ENCODE measurements around the gene PLEK2.
A peak's percentile ranks its signal among the peaks of the same experiment; 100 is the strongest.
"Not testable (repeated sequence)": the region's sequence is repeated elsewhere in the genome, so short reads cannot be mapped to it uniquely, and the experiment has no call there.

Gene PLEK2

DNA sequence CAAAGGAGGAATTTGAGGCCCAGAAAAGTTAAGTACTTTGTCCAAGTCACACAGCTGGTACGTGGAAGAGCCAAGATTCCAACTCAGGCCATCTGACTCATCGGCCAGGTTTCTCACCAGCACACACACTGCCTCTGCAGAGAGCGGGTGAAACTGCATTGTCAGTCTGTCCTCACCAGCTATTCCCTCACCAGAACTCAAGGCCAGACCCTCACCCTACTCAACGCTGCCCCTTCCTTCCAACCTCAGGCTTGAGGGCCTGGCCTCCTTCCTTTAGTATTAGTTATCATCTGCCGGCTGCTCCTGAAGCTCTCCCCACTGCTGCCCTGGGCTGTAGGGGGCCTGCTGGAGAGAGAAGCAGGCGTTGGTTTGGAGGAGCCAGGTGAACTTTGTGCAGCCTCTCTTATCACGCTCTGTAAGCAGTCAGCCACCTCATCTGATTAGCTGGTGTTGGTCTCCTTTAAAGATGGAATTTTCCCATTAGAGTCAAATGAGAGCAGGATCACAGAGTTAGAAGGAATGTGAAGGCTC is 16.6 kb upstream of the PLEK2 start:
- DNase-seq: no peak

DNA sequence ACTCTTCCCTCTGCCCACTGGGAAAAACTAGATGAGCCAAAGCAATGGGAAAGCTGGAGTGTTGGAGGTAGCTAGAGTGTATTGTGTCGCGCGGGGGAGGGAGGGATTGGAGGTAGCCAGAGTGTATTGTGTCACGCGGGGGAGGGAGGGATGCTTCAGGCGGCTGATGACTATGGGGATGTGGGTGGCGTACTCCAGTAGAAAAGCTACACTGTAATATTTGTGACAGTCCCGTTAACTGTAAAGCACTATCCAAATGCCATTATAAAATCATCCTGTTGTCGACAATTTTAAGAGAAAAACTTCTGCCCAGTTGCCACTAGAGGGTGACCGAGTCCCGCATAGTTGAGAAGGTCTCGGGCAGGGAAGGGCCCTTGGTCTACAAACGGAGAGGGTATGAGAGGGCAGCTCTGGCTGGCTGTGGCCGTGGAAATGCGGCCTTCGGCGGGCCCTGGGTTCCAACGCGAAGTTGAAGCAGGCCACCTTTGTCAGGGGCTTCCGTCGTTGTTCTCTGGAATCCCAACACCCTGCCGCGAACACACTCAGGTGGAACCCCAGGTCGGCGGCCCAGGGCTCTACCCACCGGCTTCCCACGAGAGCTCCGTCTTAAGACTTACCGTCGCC is 15.1 kb upstream of the PLEK2 start:
- peak; percentile 65 to 75 for DNase-seq

DNA sequence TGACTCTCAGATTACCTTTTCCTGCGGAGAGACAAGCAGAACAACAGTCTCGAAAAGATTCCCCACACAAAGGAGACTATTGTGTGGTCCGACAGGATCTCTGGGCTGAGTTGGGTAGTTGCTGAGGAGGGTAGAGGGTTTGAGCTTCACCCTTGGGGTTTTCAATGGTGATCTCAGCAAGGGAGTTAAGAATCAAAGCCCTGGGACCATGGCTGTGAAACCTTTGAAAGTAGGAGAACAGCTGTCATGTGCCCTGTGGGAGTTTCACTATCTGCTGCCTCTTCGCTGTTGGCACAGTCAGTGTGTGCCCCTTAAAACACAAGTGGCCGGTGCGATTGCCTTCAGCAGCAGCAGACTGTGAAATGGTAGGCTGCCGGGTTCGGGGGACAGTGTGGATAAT is 14.2 kb upstream of the PLEK2 start:
- DNase-seq: no peak

DNA sequence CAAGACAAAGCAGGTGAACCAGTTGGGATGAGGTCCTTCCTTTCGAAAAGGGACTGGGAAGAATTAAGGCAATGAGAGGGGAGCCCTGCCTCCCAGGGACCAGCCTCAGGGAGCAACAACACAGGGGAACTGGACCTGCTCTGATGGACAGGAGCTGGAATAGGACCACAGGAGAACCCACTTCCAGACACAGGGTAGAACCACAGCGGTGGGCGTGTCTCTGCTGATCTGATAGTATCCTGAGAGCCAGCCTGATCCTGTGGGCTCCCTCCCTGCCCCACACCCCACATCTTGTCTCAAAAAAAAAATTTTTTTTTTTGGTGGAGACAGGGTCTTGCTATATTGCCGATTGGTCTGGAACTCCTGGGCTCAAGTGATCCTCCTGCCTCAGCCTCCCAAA is 13.6 kb upstream of the PLEK2 start:
- DNase-seq: no peak

DNA sequence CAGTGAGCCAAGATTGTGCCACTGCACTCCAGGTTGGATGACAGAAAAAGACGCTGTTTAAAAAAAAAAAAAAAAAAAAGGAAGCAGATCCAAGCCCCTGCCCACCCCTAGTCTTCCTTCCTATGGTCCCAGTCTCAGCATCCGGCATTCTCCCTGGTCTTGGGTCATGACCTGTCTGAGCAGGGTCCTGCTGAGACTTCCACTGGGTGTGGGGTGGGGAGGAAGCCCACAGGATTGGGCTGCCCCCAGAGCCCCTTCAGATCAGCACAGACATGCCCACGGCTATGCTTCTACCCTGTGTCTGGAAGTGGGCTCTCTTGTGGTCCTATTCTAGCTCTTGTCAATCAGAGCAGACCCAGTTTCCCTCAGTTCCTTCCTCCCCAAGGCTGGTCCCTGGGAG is 12.6 kb upstream of the PLEK2 start:
- DNase-seq: no peak

DNA sequence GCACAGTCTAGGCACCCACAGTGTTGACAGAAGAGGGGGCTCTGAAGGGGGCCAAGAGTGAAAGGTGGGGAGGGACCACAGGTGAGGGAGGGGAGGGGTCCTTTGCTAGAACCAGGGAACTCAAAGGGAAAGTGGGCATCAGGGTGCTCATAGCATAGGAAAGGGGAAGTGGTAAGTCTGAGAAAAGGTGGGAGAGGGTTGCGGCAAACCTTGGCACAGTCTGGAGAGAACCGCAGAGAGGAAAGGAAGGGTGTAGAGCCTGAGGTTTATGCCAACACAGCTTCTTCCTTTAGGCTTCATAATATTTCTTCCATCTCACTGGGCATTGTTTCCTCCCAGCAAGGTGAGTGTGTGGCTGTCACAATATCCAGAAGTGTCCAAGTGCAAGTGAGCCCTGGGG is 11.5 kb upstream of the PLEK2 start:
- no peak for DNase-seq

DNA sequence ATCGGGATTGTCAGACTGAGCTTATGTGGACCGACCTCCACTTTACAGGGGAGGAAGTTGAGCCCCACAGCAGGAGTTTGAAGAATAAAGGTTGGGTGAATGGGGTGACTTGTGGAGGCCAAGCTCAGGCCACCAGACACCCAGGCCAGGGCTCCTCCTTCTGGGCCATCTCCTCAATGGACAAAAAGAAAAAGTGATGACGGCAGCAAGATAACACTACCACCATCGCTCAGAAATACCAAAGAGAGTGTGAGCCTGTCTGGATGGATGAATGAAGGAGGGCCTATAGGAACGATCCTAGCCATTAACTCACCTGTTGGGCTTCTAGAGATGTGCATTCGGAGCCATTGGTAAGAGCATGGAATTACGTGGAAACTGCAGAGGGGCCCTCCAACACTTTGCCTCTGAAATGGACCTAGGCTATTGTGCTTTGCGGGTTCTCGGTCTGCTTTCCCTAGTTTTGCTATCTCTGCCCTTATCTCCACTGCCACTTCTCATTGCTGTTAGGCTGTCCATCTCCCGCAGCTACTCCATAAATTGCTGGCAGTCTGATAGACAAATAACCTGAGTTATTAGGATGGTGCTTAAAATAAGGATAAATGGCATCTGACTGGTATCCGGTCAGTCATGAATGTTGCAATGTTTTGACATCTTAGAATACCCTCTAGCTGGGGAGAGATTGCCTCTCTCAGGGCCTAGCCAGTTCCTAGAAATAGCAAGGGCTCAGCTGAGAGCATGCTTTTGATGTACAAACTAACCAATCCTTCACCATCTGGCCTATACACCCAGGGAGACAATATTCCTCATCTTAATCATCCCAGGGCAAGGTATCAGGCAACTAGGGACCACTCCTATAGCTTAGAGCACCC is 9.6 kb upstream of the PLEK2 start:
- DNase-seq: no peak

DNA sequence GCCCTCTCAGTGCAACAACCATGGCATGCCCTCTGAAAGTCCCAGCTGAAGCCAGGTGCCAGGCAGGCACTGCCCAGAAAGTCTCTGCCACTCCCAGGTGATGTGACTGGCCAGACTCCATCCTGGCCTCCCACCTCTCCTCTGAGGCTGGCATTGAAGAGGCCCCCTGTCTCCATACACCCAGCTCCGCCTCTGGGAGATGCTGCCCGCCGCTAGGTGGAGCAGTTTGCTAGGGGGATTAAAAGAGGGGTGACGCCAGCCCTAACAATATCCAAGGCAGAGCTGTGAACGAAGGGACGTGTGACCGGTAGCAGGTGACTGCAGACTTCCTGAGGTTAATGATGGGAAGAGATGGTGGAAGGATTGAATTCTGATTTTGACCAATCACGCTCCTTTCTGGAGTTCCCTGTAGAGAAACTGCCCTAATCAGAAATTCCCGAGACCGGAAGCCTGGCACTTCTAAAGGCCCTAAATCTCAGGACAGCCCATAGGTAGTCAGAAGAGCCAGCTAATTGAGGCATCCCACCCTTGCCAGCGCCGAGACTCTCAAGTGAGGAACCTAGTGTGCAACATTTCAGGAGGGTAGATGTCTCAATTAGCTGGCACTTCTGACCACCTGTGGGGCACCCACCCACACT is 8.3 kb upstream of the PLEK2 start:
- DNase-seq: peak; percentile 12 to 20

DNA sequence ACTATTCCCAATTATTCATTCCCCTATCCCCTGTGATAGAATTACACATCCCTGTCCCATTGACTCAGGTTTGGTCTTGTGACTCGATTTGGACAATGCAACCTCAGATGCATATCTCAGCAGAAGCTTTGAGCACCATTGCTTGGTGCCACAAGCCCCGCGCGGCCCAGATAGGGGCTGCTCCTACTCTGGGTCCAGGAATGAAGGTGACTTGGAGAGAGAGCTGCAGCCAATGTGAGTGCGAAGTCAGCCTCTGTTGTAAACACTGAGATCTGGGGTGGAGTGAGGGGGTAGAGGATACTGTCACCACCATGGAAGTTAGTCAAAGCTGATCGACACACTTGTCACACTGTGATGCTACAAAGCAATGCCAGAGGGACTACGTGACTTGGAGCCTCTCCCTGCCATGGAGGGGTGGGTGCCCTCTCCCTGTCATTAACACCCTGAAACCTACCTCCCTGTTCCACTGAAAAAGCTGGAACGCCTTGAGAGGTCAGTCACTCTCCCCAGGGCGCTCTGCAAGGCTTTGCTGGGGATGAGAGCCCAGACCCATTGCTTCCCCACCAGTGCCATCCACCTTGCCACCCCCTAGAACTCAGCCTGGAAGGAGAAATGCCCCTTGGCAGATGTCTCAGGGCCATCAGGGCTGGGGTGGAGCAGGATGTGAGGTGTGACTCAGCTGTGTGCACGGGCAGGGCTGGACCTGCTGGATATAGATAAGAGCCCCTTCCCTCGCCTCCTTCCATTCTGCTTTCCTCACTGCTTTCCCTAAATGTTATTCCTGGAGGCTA is 6.6 kb upstream of the PLEK2 start:
- no peak for DNase-seq

DNA sequence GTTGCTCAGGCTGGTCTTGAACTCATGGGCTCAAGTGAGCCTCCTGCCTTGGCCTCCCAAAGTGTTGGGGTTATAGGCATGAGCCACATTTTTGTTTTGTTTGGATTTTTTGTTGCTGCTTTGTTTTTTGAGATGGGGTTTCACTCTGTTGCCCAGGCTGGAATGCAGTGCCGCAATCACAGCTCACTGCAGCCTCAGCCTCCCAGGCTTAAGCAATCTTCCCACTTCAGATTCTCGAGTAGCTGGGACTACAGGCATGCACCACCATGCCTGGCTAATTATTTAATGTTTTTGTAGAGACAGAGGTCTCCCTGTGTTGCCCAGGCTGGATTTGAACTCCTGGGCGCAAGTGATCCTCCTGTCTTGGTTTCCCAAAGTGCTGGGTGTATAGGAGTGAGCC is 5.7 kb upstream of the PLEK2 start:
- DNase-seq: no peak

DNA sequence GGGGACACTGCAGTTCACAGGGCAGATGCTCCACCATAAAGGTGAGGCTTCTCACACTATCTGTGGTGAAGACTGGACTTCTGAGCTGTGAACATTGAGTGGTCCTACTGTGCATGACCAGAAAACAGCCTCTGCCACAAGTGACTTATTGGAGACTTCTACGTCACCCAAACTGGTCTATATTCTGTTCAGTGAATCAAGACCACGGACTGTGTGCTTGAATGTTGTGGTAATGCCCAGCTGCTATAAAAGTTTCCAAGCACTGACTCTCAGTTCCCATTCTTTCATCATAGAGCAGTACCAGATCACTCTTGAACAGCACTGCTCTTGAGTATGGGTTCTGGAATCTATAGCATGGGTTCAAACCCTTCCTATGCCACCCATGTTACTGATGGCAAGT is 4.8 kb upstream of the PLEK2 start:
- DNase-seq: no peak

DNA sequence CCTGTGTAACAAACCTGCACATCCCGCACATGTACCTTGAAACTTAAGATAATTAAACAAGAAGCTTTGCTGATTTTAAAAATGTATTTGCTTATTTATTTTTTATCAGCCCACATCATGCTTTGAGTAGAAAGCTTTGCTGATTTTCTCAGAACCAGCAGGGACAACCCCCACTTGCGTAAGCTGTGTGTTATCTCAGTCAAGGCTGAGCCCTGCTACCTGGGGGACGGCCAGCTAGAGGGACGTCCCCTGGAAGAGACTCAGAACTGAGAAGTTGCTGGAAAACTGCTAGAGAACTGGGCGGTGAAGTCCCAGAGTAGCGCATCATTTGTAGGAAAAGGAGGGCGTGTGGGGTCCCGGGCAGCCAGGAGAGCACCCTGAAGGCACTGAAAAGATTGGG is 4.1 kb upstream of the PLEK2 start:
- DNase-seq: no peak

DNA sequence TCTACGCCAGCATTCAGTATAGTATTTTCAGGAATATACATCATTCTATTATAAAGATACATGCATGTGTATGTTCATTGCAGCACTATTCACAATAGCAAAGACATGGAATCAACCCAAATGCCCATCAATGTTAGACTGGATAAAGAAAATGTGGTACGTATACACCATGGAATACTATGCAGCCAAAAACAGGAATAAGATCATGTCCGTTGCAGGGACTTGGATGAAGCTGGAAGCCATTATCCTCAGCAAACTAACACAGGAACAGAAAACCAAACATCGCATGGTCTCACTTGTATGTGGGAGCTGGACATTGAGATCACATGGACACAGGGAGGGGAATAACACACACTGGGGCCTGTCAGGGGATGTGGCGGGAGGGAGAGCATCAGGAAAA is 3.6 kb upstream of the PLEK2 start:
- DNase-seq: not testable (repeated sequence)

DNA sequence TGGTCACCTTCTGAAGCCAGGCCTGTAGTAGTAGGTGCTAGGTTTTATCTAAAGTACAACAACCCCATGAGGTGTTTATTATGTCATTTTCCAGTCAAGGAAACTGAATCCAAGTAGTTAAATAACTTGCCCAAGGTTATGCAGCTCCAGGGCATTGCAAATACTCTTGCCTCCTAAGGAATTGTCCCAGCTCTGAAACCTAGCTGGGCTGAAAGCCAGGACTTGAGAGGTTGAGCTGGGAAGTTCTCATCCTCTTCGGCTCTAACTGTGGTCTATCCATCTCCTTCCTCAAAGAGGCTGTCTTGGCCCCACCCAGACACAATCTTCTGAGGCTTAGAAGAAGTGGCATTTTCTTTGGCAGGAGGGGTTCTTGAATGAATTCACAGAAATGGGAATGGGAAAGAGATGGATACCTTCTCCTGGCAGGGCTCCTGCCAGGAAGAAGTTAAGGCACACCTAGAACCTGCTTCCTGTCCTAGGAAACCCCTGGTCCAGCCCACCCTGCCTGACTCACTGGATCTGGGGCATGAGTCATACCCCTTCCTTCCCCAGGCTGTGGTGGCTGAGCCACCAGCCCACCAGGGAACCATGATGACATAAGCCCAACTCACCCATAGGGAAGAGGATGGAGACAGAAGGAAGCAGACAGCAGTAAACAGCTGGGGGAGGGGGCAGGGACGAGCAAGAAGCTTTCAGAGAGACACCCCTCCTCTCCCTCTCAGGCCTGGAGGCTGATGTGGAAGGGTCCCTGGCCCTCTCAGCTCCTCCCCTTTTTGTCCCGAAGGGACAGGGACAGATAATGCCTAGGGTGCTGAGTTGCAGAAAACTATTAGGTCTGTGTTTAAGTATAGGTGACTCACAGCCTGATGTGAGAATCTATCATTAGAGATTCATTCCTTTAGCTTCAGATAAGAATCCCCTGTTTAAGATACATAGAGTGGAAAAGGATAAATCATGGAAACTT is 2.1 kb upstream of the PLEK2 start:
- peak; percentile 36 to 48 for DNase-seq

DNA sequence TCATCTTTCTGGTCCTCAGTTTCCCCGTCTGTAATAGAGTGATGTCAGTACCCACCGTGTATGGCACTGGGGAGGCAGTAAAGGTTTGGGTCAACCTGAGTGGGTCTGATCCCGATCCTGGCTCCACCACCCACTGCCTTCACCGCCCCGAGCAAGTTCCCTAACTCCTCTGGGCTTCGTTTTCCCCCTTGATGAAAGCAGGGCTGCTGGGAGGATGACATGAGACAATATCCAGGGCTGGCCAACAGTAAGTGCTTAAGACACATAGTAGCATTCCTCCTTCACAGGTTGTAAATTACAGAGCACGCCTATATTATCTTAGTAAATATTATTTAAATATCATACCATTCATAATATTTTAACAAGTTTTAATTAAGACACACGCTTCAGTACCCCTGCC is 595 bp downstream of the PLEK2 start:
- DNase-seq: no peak

DNA sequence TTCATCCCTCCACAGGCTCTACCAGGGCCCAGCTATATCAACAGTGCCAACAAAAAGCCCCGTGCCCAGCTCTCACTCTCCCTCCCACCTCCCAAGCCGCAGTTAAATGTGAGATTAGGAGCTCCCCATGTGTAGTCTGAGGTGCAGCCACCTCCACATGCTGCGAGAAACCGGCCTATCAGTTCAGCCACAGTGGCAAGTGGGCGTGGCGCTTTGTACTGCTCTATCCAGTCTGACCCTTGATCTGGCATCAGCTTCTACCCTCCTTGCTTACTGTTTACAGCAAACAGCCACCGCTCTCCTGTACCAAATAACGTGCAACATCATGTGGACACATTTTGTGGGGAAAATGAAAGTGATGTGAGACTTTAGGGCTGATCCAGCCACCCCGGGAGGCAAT is 1.7 kb downstream of the PLEK2 start:
- no peak for DNase-seq

DNA sequence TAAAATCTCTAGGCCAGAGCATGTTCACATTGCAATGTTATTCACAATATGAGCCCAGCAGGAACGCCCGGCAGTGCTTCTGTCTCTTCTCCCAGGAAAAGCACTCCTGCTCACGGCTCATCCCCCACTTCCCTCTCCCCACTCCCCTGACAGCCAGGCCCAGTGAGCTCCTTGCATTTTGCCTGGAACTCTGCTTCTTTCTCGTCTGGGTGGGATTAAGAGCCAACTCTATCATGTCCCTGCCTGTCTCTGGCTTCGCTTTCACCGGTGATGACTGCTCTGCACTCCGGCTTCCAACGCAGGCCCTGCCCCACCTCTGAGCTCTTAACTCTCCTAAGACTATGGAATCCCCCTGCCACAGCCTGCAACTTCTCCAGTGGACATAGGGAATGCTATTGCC is 2.5 kb downstream of the PLEK2 start:
- DNase-seq: no peak

DNA sequence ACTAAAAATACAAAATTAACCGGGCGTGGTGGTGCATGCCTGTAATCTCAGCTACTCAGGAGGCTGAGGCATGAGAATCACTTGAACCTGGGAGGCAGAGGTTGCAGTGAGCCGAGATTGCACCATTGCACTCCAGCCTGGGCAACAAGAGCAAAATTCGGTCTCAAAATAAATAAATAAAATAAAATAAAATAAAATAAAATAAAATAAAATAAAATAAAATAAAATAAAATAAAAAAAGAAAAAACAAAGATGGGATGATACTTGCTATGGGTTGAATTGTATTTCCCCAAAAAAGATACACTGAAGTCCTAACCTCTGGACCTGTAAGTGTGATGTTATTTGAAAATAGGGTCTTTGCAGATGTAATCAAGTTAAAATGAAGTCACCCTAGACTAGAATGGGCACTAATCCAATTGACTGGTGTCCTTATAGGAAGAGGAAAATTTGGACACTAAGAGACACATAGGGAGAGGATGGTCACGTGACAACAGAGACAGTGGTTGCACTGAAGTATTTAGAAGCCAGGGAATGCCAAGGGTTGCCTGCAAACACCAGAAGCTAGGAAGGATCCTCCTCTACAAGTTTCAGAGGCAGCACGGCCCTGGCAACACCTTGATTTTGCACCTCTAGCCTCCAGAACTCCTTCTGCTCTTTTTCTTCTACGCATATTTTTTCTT is 3.7 kb downstream of the PLEK2 start:
- not testable (repeated sequence) for DNase-seq

DNA sequence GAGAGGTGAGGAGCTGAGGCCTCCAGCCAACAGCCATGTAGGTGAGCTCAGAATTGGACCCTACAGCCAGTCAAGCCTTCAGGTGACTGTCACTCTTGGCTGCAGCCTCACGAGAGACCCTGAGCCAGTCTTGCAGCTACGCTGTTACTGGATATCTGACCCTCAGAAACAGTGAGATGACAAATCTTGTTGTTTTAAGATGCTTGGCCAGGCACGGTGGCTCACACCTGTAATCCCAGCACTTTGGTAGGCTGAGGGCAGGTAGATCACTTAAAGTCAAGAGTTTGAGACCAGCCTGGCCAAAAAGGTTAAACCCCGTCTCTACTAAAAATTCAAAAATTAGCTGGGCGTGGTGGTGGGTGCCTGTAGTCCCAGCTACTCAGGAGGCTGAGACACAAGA is 6.2 kb downstream of the PLEK2 start:
- DNase-seq: no peak

DNA sequence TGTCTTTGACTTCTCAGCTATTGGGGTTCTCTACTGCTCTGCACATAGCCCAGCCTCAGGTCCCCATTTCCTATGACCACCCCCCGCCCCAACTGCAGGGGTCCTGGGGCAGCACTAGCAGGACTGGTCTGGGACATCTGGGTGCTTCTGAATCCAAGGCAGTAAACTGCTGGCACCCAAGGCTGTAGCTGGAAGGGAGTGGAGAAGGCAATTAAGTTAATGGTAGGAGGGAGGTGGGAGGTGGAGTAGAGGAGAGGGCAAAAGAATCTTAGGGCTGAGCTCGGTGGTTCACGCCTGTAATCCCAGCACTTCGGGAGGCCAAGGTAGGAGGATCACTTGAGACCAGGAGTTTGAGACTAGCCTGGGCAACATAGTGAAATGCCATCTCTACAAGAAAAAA is 11.5 kb downstream of the PLEK2 start:
- no peak for DNase-seq

DNA sequence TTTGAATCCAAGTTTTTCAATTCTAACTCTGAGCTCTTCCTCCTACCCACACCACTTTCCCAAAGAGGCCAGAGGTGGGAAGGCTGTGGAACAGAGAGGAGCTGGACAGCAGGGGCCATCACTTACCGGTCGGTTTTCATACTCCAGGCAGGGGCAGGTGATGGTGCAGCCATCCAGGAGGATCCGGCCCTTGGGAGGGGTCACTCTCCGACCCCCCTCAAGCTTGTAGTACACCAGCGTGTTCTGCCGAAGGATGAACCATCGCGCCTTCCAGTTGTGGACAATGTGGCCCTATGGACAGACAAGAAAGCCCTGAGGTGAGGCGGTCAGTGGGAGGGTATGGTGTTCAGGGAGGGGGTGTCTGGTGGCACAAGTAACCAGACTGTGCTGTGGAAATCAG is 14.4 kb downstream of the PLEK2 start:
- no peak for DNase-seq
